ENCODE measurements around the gene DOK7.

- no peak for TF ChIP-seq SIN3A (IDR thresholded peaks at IDR 0.05; ENCODE audit: borderline replicate concordance, insufficient read depth, low read length)
- TF ChIP-seq POLR2AphosphoS5 (IDR thresholded peaks at IDR 0.05; ENCODE audit: low read depth, low read length): no peak
- TF ChIP-seq TAF1 (IDR thresholded peaks at IDR 0.05; ENCODE audit: borderline replicate concordance, insufficient read depth, low read length): no peak
- TF ChIP-seq REST (IDR thresholded peaks at IDR 0.05; ENCODE audit: insufficient read depth in 1 of 2, low read depth in 2 of 2, low read length in 2 of 2): no peak
Observed at GRCh38 chr4:3500111-3500510, 37.0 kb downstream of the DOK7 start.
